ENCODE measurements around the gene ZNF417. TPM values are rescaled to one million over a fixed set of nuclear protein-coding genes. Genes with fewer than 3 reads are reported as not detected.

Gene ZNF417
- total RNA-seq, 2 experiments from 2014 or later, result 11.8 to 12.1 TPM

- Mint-ChIP-seq H3K9me3 (peaks cover 50% of the 10 kb centered on the region), H3K27me3 (no peaks in the 10 kb centered on the region), H3K27ac (no peak overlapping the region), H3K36me3 (ENCODE audit: low read depth) (peaks cover 72% of the 10 kb centered on the region), H3K4me1 (ENCODE audit: low read depth) (peaks cover 6% of the 10 kb centered on the region), H3K4me3 (no peak overlapping the region)
- no peak for DNase-seq
- no peak for ATAC-seq
- POLR2A ChIA-PET, result interaction anchor here (0.6 to 1.6 kb wide), 4 partner anchors 10 to 421 kb away, joined by 3 to 5 read pairs (median 4); no protein-coding TSS in a partner anchor
- TF ChIP-seq CTCF (IDR thresholded peaks at IDR 0.05), result no peak
- intact Hi-C loops (cut with micrococcal nuclease), result no loop called here
- CTCF ChIA-PET, result no interaction called here
Measured at GRCh38 chr19:57935731-57936130, 19.3 kb upstream of the ZNF417 start.

- Mint-ChIP-seq H3K36me3 (ENCODE audit: low read depth) (peaks cover 74% of the 10 kb centered on the region), H3K4me1 (ENCODE audit: low read depth) (peaks cover 6% of the 10 kb centered on the region), H3K4me3 (peak within 1 kb of the TSS; percentile 83), H3K27me3 (no peaks in the 10 kb centered on the region), H3K9me3 (peaks cover 53% of the 10 kb centered on the region), H3K27ac (peak within 1 kb of the TSS; percentile 89)
- intact Hi-C loops (cut with micrococcal nuclease), result no loop called here
- ChIA-PET CTCF (no interaction called here), POLR2A (interaction anchor here (0.6 to 1.6 kb wide), 5 partner anchors 9 to 422 kb away, joined by 3 to 5 read pairs (median 3); no protein-coding TSS in a partner anchor)
- DNase-seq, result peak; percentile 70
- ATAC-seq, result peak; percentile 100
- no peak for TF ChIP-seq CTCF (IDR thresholded peaks at IDR 0.05)
Measured at GRCh38 chr19:57934820-57935665, 18.7 kb upstream of the ZNF417 start, which contains the start of gene ZNF418. Gene ZNF418 (minus strand): TSS chr19:57935402. CDS start chr19:57933822, 1,580 bp downstream.

- no peak for TF ChIP-seq CTCF (IDR thresholded peaks at IDR 0.05)
- H3K4me3 Mint-ChIP-seq, result no peak overlapping the region
- peaks cover 57% of the 10 kb centered on the region for H3K36me3 Mint-ChIP-seq (ENCODE audit: low read depth)
- CTCF ChIA-PET, result no interaction called here
- no peaks in the 10 kb centered on the region for H3K27me3 Mint-ChIP-seq
- intact Hi-C loops (cut with micrococcal nuclease), result no loop called here
- POLR2A ChIA-PET, result interaction anchor here (1.5 kb wide), 1 partner anchor 18 kb away, joined by 3 read pairs; no protein-coding TSS in a partner anchor
- DNase-seq (no peak), ATAC-seq (no peak)
- H3K27ac Mint-ChIP-seq, result no peak overlapping the region
- peaks cover 49% of the 10 kb centered on the region for H3K9me3 Mint-ChIP-seq
- no peaks in the 10 kb centered on the region for H3K4me1 Mint-ChIP-seq (ENCODE audit: low read depth)
Measured at GRCh38 chr19:57927587-57927986, 11.2 kb upstream of the ZNF417 start.

- TF ChIP-seq CTCF (IDR thresholded peaks at IDR 0.05), result no peak
- H3K9me3 Mint-ChIP-seq, result peaks cover 31% of the 10 kb centered on the region
- H3K4me3 Mint-ChIP-seq, result peak overlapping the region; percentile 84
- peaks cover 27% of the 10 kb centered on the region for H3K4me1 Mint-ChIP-seq (ENCODE audit: low read depth)
- CTCF ChIA-PET, result no interaction called here
- intact Hi-C loops (cut with micrococcal nuclease), result no loop called here
- H3K36me3 Mint-ChIP-seq (ENCODE audit: low read depth), result peaks cover 67% of the 10 kb centered on the region
- DNase-seq (no peak), ATAC-seq (no peak)
- H3K27me3 Mint-ChIP-seq, result no peaks in the 10 kb centered on the region
- POLR2A ChIA-PET, result interaction anchor here (1.3 to 1.4 kb wide), 2 partner anchors 12 to 27 kb away, joined by 3 to 6 read pairs; no protein-coding TSS in a partner anchor
- no peak overlapping the region for H3K27ac Mint-ChIP-seq
Measured at GRCh38 chr19:57914531-57914930, 1.9 kb downstream of the ZNF417 start.

GRCh38 chr19:57907394-57907793, 9.0 kb downstream of the ZNF417 start:
- no peak overlapping the region for H3K27ac Mint-ChIP-seq
- H3K4me1 Mint-ChIP-seq (ENCODE audit: low read depth), result peaks cover 17% of the 10 kb centered on the region
- peaks cover 33% of the 10 kb centered on the region for H3K9me3 Mint-ChIP-seq
- H3K36me3 Mint-ChIP-seq (ENCODE audit: low read depth), result peaks cover 66% of the 10 kb centered on the region
- intact Hi-C loops (cut with micrococcal nuclease), result no loop called here
- ATAC-seq, result no peak
- no peak for TF ChIP-seq CTCF (IDR thresholded peaks at IDR 0.05)
- DNase-seq, result no peak
- ChIA-PET CTCF (no interaction called here), POLR2A (no interaction called here)
- H3K27me3 Mint-ChIP-seq, result no peaks in the 10 kb centered on the region
- H3K4me3 Mint-ChIP-seq, result no peak overlapping the region

Measured in activated CD8-positive, alpha-beta T cell treated with anti-CD3 and anti-CD28 coated beads for 36 hours (primary cell).